ENCODE data around the gene CCR7. TPM values are rescaled to one million over a fixed set of nuclear protein-coding genes. Genes with fewer than 3 reads are reported as not detected.

CCR7 gene
- total RNA-seq, 1 donor from 2014 or later = not detected

DNA sequence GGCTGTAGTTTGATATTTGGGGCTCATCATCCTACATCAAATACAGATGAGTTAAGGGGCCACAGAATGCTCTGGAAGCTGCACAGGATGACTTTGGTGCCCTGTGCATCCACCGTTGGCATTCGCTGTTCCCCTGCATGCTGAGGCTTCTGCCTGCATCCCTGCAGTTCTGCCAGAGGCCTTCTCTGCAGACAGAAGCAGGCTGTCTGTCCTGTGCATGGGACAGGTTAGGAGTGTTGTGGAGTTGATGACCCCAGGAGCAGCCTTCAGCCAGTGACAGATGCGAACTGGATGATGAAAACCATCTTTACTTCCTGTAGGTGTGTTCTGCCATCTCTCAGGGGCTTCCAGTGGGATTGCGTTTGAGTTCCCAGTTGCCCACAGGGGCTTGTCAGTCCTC, 50.3 kb downstream of the CCR7 start:
- TF ChIP-seq, protein P1, sequence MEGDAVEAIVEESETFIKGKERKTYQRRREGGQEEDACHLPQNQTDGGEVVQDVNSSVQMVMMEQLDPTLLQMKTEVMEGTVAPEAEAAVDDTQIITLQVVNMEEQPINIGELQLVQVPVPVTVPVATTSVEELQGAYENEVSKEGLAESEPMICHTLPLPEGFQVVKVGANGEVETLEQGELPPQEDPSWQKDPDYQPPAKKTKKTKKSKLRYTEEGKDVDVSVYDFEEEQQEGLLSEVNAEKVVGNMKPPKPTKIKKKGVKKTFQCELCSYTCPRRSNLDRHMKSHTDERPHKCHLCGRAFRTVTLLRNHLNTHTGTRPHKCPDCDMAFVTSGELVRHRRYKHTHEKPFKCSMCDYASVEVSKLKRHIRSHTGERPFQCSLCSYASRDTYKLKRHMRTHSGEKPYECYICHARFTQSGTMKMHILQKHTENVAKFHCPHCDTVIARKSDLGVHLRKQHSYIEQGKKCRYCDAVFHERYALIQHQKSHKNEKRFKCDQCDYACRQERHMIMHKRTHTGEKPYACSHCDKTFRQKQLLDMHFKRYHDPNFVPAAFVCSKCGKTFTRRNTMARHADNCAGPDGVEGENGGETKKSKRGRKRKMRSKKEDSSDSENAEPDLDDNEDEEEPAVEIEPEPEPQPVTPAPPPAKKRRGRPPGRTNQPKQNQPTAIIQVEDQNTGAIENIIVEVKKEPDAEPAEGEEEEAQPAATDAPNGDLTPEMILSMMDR (IDR thresholded peaks at IDR 0.05; ENCODE audit: insufficient read depth, low read depth, low read length) = no peak
- no peak for TF ChIP-seq EZH2 (IDR thresholded peaks at IDR 0.05; ENCODE audit: insufficient read depth, low read length)
- Histone ChIP-seq H3K27ac (ENCODE audit: low read depth, low read length) (no peak overlapping the region), H4K20me1 (ENCODE audit: insufficient read depth, low read length) (no peaks in the 10 kb centered on the region), H3K4me3 (ENCODE audit: insufficient read depth, low read depth, low read length) (no peak overlapping the region), H3K79me2 (ENCODE audit: insufficient read depth, low read length) (no peaks in the 10 kb centered on the region), H3K27me3 (ENCODE audit: insufficient read depth, low read length) (no peaks in the 10 kb centered on the region), H3K9ac (ENCODE audit: low read length) (no peak overlapping the region), H3K4me1 (ENCODE audit: insufficient read depth, low read length) (peaks cover 50% of the 10 kb centered on the region), H3K4me2 (ENCODE audit: low read length) (no peak overlapping the region), H3K36me3 (ENCODE audit: insufficient read depth, low read length) (no peaks in the 10 kb centered on the region), H2AFZ (ENCODE audit: low read depth, low read length) (no peak overlapping the region), H3K9me3 (ENCODE audit: insufficient read depth, low read depth, low read length) (no peaks in the 10 kb centered on the region)
- DNase-seq (ENCODE audit: low read depth) (no peak), FAIRE-seq (no peak)
- Mint-ChIP-seq H3K9me3 (ENCODE audit: unreplicated experiment) (peaks cover 2% of the 10 kb centered on the region), H3K4me3 (ENCODE audit: unreplicated experiment) (no peak overlapping the region), H3K4me1 (ENCODE audit: low read depth, unreplicated experiment) (peaks cover 49% of the 10 kb centered on the region), H3K36me3 (ENCODE audit: low read depth, unreplicated experiment) (no peaks in the 10 kb centered on the region), H3K27me3 (ENCODE audit: low read depth, unreplicated experiment) (peaks cover 12% of the 10 kb centered on the region), H3K27ac (ENCODE audit: unreplicated experiment) (no peak overlapping the region)

DNA sequence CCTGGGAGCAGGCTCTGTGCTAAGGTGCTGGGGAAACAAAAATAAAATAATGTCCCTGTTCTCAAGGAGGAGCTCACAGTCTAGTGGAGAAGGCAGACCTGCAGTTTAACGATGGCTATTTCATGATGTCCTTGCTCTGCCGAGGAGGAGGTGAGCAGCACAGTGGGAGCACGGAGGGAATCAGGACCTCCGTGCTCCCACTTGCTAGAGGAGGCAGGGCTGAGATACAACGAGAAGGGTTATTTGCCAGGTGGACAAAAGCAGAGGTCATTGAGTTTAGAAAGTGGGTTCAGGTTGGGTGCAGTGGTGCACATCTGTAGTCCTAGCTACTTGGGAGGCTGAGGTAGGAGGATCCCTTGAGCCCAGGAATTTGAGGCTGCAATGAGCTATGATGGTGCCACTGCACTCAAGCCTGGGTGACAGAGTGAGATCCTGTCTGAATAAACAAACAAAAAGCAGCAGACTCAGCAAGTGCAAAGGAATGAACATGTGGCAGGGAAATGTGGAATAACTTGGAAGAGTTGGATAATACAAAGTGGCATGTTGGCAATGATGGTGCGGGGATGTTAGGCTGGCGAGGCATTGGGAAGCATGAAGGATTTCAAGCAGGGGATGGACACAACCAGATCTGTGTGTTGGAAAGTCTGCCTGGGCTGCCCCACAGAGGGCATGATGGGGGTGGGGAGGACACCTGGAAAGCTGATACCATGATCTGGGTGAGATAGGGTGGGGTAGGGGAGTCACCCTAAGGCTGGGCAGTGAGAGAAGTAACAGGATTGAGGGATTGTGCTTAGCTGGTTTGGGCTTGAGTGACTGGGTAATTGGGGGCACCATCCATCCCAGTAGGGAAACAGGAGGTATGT, 51.0 kb downstream of the CCR7 start:
- Histone ChIP-seq H3K27ac (ENCODE audit: low read depth, low read length) (no peak overlapping the region), H3K79me2 (ENCODE audit: insufficient read depth, low read length) (no peaks in the 10 kb centered on the region), H3K9me3 (ENCODE audit: insufficient read depth, low read depth, low read length) (no peaks in the 10 kb centered on the region), H3K36me3 (ENCODE audit: insufficient read depth, low read length) (no peaks in the 10 kb centered on the region), H4K20me1 (ENCODE audit: insufficient read depth, low read length) (no peaks in the 10 kb centered on the region), H3K4me2 (ENCODE audit: low read length) (no peak overlapping the region), H3K4me3 (ENCODE audit: insufficient read depth, low read depth, low read length) (no peak overlapping the region), H3K4me1 (ENCODE audit: insufficient read depth, low read length) (peaks cover 57% of the 10 kb centered on the region), H2AFZ (ENCODE audit: low read depth, low read length) (no peak overlapping the region), H3K9ac (ENCODE audit: low read length) (no peak overlapping the region), H3K27me3 (ENCODE audit: insufficient read depth, low read length) (no peaks in the 10 kb centered on the region)
- FAIRE-seq (no peak), DNase-seq (ENCODE audit: low read depth) (no peak)
- H3K27ac Mint-ChIP-seq (ENCODE audit: unreplicated experiment) = no peak overlapping the region
- no peaks in the 10 kb centered on the region for H3K36me3 Mint-ChIP-seq (ENCODE audit: low read depth, unreplicated experiment)
- H3K27me3 Mint-ChIP-seq (ENCODE audit: low read depth, unreplicated experiment) = peaks cover 12% of the 10 kb centered on the region
- TF ChIP-seq EZH2 (IDR thresholded peaks at IDR 0.05; ENCODE audit: insufficient read depth, low read length) = no peak
- TF ChIP-seq, protein P1 (IDR thresholded peaks at IDR 0.05; ENCODE audit: insufficient read depth, low read depth, low read length) = no peak
- H3K4me1 Mint-ChIP-seq (ENCODE audit: low read depth, unreplicated experiment) = peaks cover 49% of the 10 kb centered on the region
- H3K9me3 Mint-ChIP-seq (ENCODE audit: unreplicated experiment) = peaks cover 2% of the 10 kb centered on the region
- no peak overlapping the region for H3K4me3 Mint-ChIP-seq (ENCODE audit: unreplicated experiment)

DNA sequence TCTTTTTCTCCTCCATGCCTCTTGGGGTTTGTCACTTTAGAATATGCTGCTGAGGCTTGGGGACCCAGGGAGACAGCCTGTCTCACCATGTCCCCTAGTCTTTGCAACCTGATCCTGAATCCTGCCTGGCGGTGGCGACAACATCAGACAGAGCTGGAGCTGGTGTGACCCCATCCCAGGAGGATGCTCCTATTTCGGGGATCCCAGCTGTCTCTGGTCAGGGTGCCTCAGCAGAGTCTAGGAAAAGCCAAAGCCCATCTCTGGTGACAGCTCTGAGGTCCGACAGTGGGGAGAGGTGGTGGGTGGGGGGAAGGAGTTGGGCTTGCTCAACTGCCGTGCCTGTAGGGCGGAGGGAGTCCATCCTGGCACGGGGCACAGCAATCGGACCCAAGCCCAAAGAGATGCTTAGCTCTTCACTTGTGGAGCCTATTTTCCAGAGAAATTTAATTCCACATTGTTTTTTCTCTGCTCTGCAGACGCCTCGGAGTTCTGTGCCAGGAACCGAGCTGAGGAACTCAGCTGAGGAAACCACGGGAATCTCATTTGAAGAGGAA, 53.5 kb downstream of the CCR7 start:
- Histone ChIP-seq H3K4me2 (ENCODE audit: low read length) (peak overlapping the region; percentile 72), H3K4me1 (ENCODE audit: insufficient read depth, low read length) (peaks cover 40% of the 10 kb centered on the region), H3K27me3 (ENCODE audit: insufficient read depth, low read length) (peaks cover under 1% of the 10 kb centered on the region), H3K27ac (ENCODE audit: low read depth, low read length) (peak overlapping the region; percentile 20), H3K9ac (ENCODE audit: low read length) (peak overlapping the region; percentile 27), H4K20me1 (ENCODE audit: insufficient read depth, low read length) (no peaks in the 10 kb centered on the region), H3K79me2 (ENCODE audit: insufficient read depth, low read length) (no peaks in the 10 kb centered on the region), H3K4me3 (ENCODE audit: insufficient read depth, low read depth, low read length) (no peak overlapping the region), H3K36me3 (ENCODE audit: insufficient read depth, low read length) (no peaks in the 10 kb centered on the region), H3K9me3 (ENCODE audit: insufficient read depth, low read depth, low read length) (no peaks in the 10 kb centered on the region), H2AFZ (ENCODE audit: low read depth, low read length) (no peak overlapping the region)
- H3K9me3 Mint-ChIP-seq (ENCODE audit: unreplicated experiment) = peaks cover 2% of the 10 kb centered on the region
- H3K27ac Mint-ChIP-seq (ENCODE audit: unreplicated experiment) = peak overlapping the region; percentile 72
- DNase-seq (ENCODE audit: low read depth) (no peak), FAIRE-seq (no peak)
- H3K36me3 Mint-ChIP-seq (ENCODE audit: low read depth, unreplicated experiment) = no peaks in the 10 kb centered on the region
- H3K4me1 Mint-ChIP-seq (ENCODE audit: low read depth, unreplicated experiment) = peaks cover 37% of the 10 kb centered on the region
- TF ChIP-seq, protein P1 (IDR thresholded peaks at IDR 0.05; ENCODE audit: insufficient read depth, low read depth, low read length) = no peak
- no peak for TF ChIP-seq EZH2 (IDR thresholded peaks at IDR 0.05; ENCODE audit: insufficient read depth, low read length)
- no peak overlapping the region for H3K4me3 Mint-ChIP-seq (ENCODE audit: unreplicated experiment)
- H3K27me3 Mint-ChIP-seq (ENCODE audit: low read depth, unreplicated experiment) = peaks cover 12% of the 10 kb centered on the region

Measured in astrocyte (in vitro differentiated cells and primary cell).